PFSK-1 (cell line): ENCODE results near the gene WNT3A.

Source experiments
- FOXP2 ChIP-seq: optimal IDR thresholded peaks from 2 replicates; pipeline ENCODE3; 2011; ENCODE audit warnings: borderline replicate concordance, control low read depth, inconsistent platforms; ENCODE audit not compliant: insufficient read depth; ENCODE audit errors: extremely low read length, extremely low read depth
- POLR2AphosphoS5 ChIP-seq: IDR thresholded peaks from 2 replicates; pipeline ENCODE4 v1.6.1; 2012; ENCODE audit warnings: low read depth, mild to moderate bottlenecking, control low read depth, low read length, moderate library complexity
- REST ChIP-seq, 2 experiments: IDR thresholded peaks; 2 replicates each; pipeline versions ENCODE4 v1.6.1 to v1.8.0; 2011 to 2012; ENCODE audit warnings: low read depth in 2 of 2, low read length in 2 of 2, control low read depth in 1 of 2, inconsistent platforms in 1 of 2, mild to moderate bottlenecking in 1 of 2, moderate library complexity in 1 of 2; ENCODE audit not compliant: insufficient read depth in 1 of 2
- SIN3A ChIP-seq: IDR thresholded peaks from 2 replicates; pipeline ENCODE4 v1.6.1; 2012; ENCODE audit warnings: mild to moderate bottlenecking, low read length, moderate library complexity, borderline replicate concordance; ENCODE audit not compliant: insufficient read depth
- TAF1 ChIP-seq: IDR thresholded peaks from 2 replicates; pipeline ENCODE4 v1.6.1; 2012; ENCODE audit warnings: low read length, control low read depth, borderline replicate concordance; ENCODE audit not compliant: insufficient read depth

Gene WNT3A

GRCh38 chr1:228063251-228064191 lies 56.7 kb downstream of the WNT3A start:
- no peak for TF ChIP-seq SIN3A
- no peak for TF ChIP-seq REST (IDR thresholded peaks at IDR 0.05; ENCODE audit: insufficient read depth in 1 of 2, low read depth in 2 of 2, low read length in 2 of 2)
- no peak for TF ChIP-seq FOXP2
- no peak for TF ChIP-seq TAF1
- TF ChIP-seq POLR2AphosphoS5, result no peak

GRCh38 chr1:228064296-228064695 lies 57.5 kb downstream of the WNT3A start:
- TF ChIP-seq SIN3A, result no peak
- no peak for TF ChIP-seq POLR2AphosphoS5
- no peak for TF ChIP-seq REST (IDR thresholded peaks at IDR 0.05; ENCODE audit: insufficient read depth in 1 of 2, low read depth in 2 of 2, low read length in 2 of 2)
- no peak for TF ChIP-seq TAF1
- no peak for TF ChIP-seq FOXP2

GRCh38 chr1:228064741-228065542 lies 58.1 kb downstream of the WNT3A start:
- TF ChIP-seq TAF1 (no peak), FOXP2 (no peak), POLR2AphosphoS5 (no peak), REST (IDR thresholded peaks at IDR 0.05; ENCODE audit: insufficient read depth in 1 of 2, low read depth in 2 of 2, low read length in 2 of 2) (no peak), SIN3A (no peak)

GRCh38 chr1:228065543-228066347 lies 58.9 kb downstream of the WNT3A start:
- TF ChIP-seq REST (IDR thresholded peaks at IDR 0.05; ENCODE audit: insufficient read depth in 1 of 2, low read depth in 2 of 2, low read length in 2 of 2) (no peak), FOXP2 (no peak), SIN3A (no peak), TAF1 (no peak)
